ENCODE data around the gene VAV3. TPM values are rescaled to one million over a fixed set of nuclear protein-coding genes. Genes with fewer than 3 reads are reported as not detected.

VAV3 gene
- total and polyA plus RNA-seq, 2 donors from 2014 or later, result 61.6 to 87.5 TPM

GRCh38 chr1:107661158-107661557 lies 303.8 kb downstream of the VAV3 start:
- Histone ChIP-seq H3K27me3 (ENCODE audit: control insufficient read depth, insufficient read depth, low read length) (no peaks in the 10 kb centered on the region), H3K9me3 (ENCODE audit: control insufficient read depth in 2 of 3, insufficient read depth in 1 of 3, low read length in 3 of 3) (no peaks in the 10 kb centered on the region), H3K27ac (ENCODE audit: low read depth in 2 of 2, low read length in 2 of 2) (no peak overlapping the region), H3K4me3 (ENCODE audit: low read length in 3 of 3) (no peak overlapping the region), H3K36me3 (ENCODE audit: control insufficient read depth in 2 of 3, insufficient read depth in 3 of 3, low read length in 3 of 3) (no peaks in the 10 kb centered on the region), H3K4me1 (ENCODE audit: control insufficient read depth in 2 of 3, insufficient read depth in 2 of 3, low read depth in 1 of 3, low read length in 3 of 3) (peaks cover under 1 to 28% (median 3%) of the 10 kb centered on the region in 3 donors), H3K9ac (ENCODE audit: low read length in 3 of 3) (no peak overlapping the region)
- intact Hi-C loops (cut with DNase I), result no loop called here
- FAIRE-seq (no peak), DNase-seq (no peak)
- no peak for TF ChIP-seq CTCF (IDR thresholded peaks at IDR 0.05; ENCODE audit: borderline replicate concordance, extremely low read depth, insufficient read depth)

GRCh38 chr1:107659961-107660360 lies 305.0 kb downstream of the VAV3 start:
- intact Hi-C loops (cut with DNase I), result no loop called here
- H3K4me3 ChIP-seq (ENCODE audit: low read length in 3 of 3), result no peak overlapping the region
- no peaks in the 10 kb centered on the region for H3K27me3 ChIP-seq (ENCODE audit: control insufficient read depth, insufficient read depth, low read length)
- no peaks in the 10 kb centered on the region for H3K36me3 ChIP-seq (ENCODE audit: control insufficient read depth in 2 of 3, insufficient read depth in 3 of 3, low read length in 3 of 3)
- H3K9ac ChIP-seq (ENCODE audit: low read length in 3 of 3), result no peak overlapping the region
- TF ChIP-seq CTCF (IDR thresholded peaks at IDR 0.05; ENCODE audit: borderline replicate concordance, extremely low read depth, insufficient read depth), result no peak
- FAIRE-seq (no peak), DNase-seq (no peak)
- H3K9me3 ChIP-seq (ENCODE audit: control insufficient read depth in 2 of 3, insufficient read depth in 1 of 3, low read length in 3 of 3), result no peaks in the 10 kb centered on the region
- H3K27ac ChIP-seq (ENCODE audit: low read depth in 2 of 2, low read length in 2 of 2), result no peak overlapping the region
- peaks cover 0 to 19% (median 0%) of the 10 kb centered on the region in 3 donors for H3K4me1 ChIP-seq (ENCODE audit: control insufficient read depth in 2 of 3, insufficient read depth in 2 of 3, low read depth in 1 of 3, low read length in 3 of 3)

- Histone ChIP-seq H3K9me3 (ENCODE audit: control insufficient read depth in 2 of 3, insufficient read depth in 1 of 3, low read length in 3 of 3) (no peaks in the 10 kb centered on the region), H3K4me3 (ENCODE audit: low read length in 3 of 3) (no peak overlapping the region), H3K27ac (ENCODE audit: low read depth in 2 of 2, low read length in 2 of 2) (no peak overlapping the region), H3K36me3 (ENCODE audit: control insufficient read depth in 2 of 3, insufficient read depth in 3 of 3, low read length in 3 of 3) (no peaks in the 10 kb centered on the region), H3K27me3 (ENCODE audit: control insufficient read depth, insufficient read depth, low read length) (no peaks in the 10 kb centered on the region), H3K4me1 (ENCODE audit: control insufficient read depth in 2 of 3, insufficient read depth in 2 of 3, low read depth in 1 of 3, low read length in 3 of 3) (peaks cover 0 to 15% (median 0%) of the 10 kb centered on the region in 3 donors), H3K9ac (ENCODE audit: low read length in 3 of 3) (no peak overlapping the region)
- DNase-seq, result no peak
- intact Hi-C loops (cut with DNase I), result no loop called here
- no peak for TF ChIP-seq CTCF (IDR thresholded peaks at IDR 0.05; ENCODE audit: borderline replicate concordance, extremely low read depth, insufficient read depth)
- FAIRE-seq, result no peak
These were observed 307.6 kb downstream of the VAV3 start for GRCh38 chr1:107657356-107657755.

- DNase-seq (no peak), FAIRE-seq (no peak)
- TF ChIP-seq CTCF (IDR thresholded peaks at IDR 0.05; ENCODE audit: borderline replicate concordance, extremely low read depth, insufficient read depth), result no peak
- Histone ChIP-seq H3K4me1 (ENCODE audit: control insufficient read depth in 2 of 3, insufficient read depth in 2 of 3, low read depth in 1 of 3, low read length in 3 of 3) (peaks cover 0 to 16% (median 0%) of the 10 kb centered on the region in 3 donors), H3K27me3 (ENCODE audit: control insufficient read depth, insufficient read depth, low read length) (no peaks in the 10 kb centered on the region), H3K9ac (ENCODE audit: low read length in 3 of 3) (no peak overlapping the region), H3K9me3 (ENCODE audit: control insufficient read depth in 2 of 3, insufficient read depth in 1 of 3, low read length in 3 of 3) (no peaks in the 10 kb centered on the region), H3K27ac (ENCODE audit: low read depth in 2 of 2, low read length in 2 of 2) (no peak overlapping the region), H3K36me3 (ENCODE audit: control insufficient read depth in 2 of 3, insufficient read depth in 3 of 3, low read length in 3 of 3) (no peaks in the 10 kb centered on the region), H3K4me3 (ENCODE audit: low read length in 3 of 3) (no peak overlapping the region)
- intact Hi-C loops (cut with DNase I), result no loop called here
These were observed 311.2 kb downstream of the VAV3 start for GRCh38 chr1:107653765-107654164.
